CD4-positive, alpha-beta T cell (primary cell): Measurements from ENCODE around the gene YPEL2. TPM values are rescaled to one million over a fixed set of nuclear protein-coding genes. Genes with fewer than 3 reads are reported as not detected.
"Not testable (repeated sequence)": the region's sequence is repeated elsewhere in the genome, so short reads cannot be mapped to it uniquely, and the experiment has no call there.

Experiments
- ATAC-seq: fragments of 200-7000 bp; cut with Tn5 transposase; one replicate; pipeline ENCODE4 v1.10.0; 2022; ENCODE audit warnings: mild to moderate bottlenecking; ENCODE audit not compliant: poor library complexity
- CTCF ChIA-PET: fragments of 350-600 bp; sonication (Branson Sonifier 250); formaldehyde crosslinking; loops from one replicate; lab custom pipeline; 2021; ENCODE audit warnings: antibody characterized with exemption, inconsistent platforms; lab: Charles Lee
- POLR2A ChIA-PET: fragments of 350-600 bp; sonication (Branson Sonifier 250); formaldehyde crosslinking; loops from one replicate; lab custom pipeline; 2021; ENCODE audit warnings: antibody characterized with exemption, inconsistent platforms; lab: Charles Lee
- DNase-seq, 14 experiments: peaks; one replicate each; pipeline ENCODE4 v3.0.0-alpha.2; 2013 to 2020; ENCODE audit warnings: mixed read lengths in 2 of 14
- H3K27ac ChIP-seq, 2 donors: one replicate each; pipeline versions ENCODE4 v1.5.1 to v1.7.0; 2013; ENCODE audit warnings: low read length in 2 of 2, low read depth in 1 of 2, mild to moderate bottlenecking in 1 of 2
- H3K27me3 ChIP-seq, 2 experiments: 1 replicate in 1 of 2; 2 replicates in 1 of 2; pipeline versions ENCODE4 v1.6.1 to v1.7.0; 2013; ENCODE audit warnings: low read length in 2 of 2, control low read depth in 1 of 2, mild to moderate bottlenecking in 1 of 2, moderate library complexity in 1 of 2; ENCODE audit not compliant: insufficient read depth in 2 of 2, control insufficient read depth in 1 of 2
- H3K36me3 ChIP-seq: one replicate; pipeline ENCODE4 v1.6.1; 2013; ENCODE audit warnings: low read length, control low read depth; ENCODE audit not compliant: insufficient read depth
- H3K4me1 ChIP-seq: one replicate; pipeline ENCODE4 v1.6.1; 2013; ENCODE audit warnings: low read length, control low read depth; ENCODE audit not compliant: insufficient read depth
- H3K4me3 ChIP-seq: one replicate; pipeline ENCODE4 v1.5.1; 2013; ENCODE audit warnings: mild to moderate bottlenecking, low read length, moderate library complexity
- H3K9me3 ChIP-seq, 2 experiments: 1 replicate in 1 of 2; 2 replicates in 1 of 2; pipeline versions ENCODE4 v1.6.1 to v1.7.0; 2013; ENCODE audit warnings: low read length in 2 of 2, mild to moderate bottlenecking in 2 of 2, control low read depth in 1 of 2, moderate library complexity in 1 of 2; ENCODE audit not compliant: control insufficient read depth in 1 of 2, insufficient read depth in 1 of 2
- H3K27ac Mint-ChIP-seq: one replicate; pipeline ENCODE4 v1.8.0; 2020; ENCODE audit warnings: mixed read lengths
- H3K27me3 Mint-ChIP-seq: one replicate; pipeline ENCODE4 v1.8.0; 2021; ENCODE audit warnings: mixed read lengths
- H3K36me3 Mint-ChIP-seq: one replicate; pipeline ENCODE4 v1.8.0; 2021; ENCODE audit warnings: low read depth, mixed read lengths
- H3K4me1 Mint-ChIP-seq: one replicate; pipeline ENCODE4 v1.8.0; 2021; ENCODE audit warnings: low read depth, mixed read lengths
- H3K4me3 Mint-ChIP-seq: one replicate; pipeline ENCODE4 v1.8.0; 2020; ENCODE audit warnings: mild to moderate bottlenecking, mixed read lengths
- H3K9me3 Mint-ChIP-seq: one replicate; pipeline ENCODE4 v1.8.0; 2020; ENCODE audit warnings: mixed read lengths
- intact Hi-C, 2 experiments: fragments of 100-400 bp; cut with DNase I in 1 of 2; cut with micrococcal nuclease in 1 of 2; formaldehyde crosslinking; loops; one replicate each; pipeline versions ENCODE4 v1.15.1 to v1.9.0; 2023 to 2025; cut with DNase I, micrococcal nuclease
- total RNA-seq, 174 experiments: library from RNA in 2 of 174; stranded (reverse) in 2 of 174; gene quantifications; one replicate each; pipeline ENCODE4 v1.2.3 and lab custom pipeline; 2021 to 2026
- TF ChIP-seq, protein P1 (sequence below): fragments of 200-600 bp; IDR thresholded peaks from one replicate; pipeline ENCODE4 v1.8.0; 2022; ENCODE audit warnings: antibody characterized with exemption, mild to moderate bottlenecking

The YPEL2 gene
- total RNA-seq, 2 experiments from 2014 or later, result 69.1 to 71.6 TPM

DNA sequence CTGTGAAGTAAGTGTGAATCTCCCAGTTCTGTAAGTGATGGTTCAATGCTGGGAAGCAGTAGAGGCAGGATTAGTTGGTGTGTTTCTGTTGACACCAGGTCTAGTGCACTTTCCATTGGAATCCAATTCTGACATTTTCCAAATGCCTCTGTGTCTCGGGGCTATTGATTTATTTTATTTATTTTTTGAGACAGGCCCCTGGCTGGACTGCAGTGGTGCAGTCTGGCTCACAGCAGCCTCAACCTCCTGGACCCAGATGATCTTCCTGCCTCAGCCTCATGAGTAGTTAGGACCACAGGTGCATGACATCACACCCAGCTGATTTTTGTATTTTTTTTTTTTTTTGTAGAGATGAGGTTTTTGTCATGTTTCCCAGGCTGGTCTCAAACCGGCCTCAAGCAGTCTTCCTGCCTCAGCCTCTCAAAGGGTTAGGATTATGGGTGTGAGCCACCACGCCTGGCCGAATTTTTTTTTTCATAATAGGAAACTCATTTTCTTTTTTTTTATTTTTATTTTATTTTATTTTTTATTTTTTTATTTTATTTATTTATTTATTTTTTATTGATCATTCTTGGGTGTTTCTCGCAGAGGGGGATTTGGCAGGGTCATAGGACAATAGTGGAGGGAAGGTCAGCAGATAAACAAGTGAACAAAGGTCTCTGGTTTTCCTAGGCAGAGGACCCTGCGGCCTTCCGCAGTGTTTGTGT lies 61.7 kb downstream of the YPEL2 start:
- DNase-seq (no peak), ATAC-seq (no peak)
- H3K4me3 ChIP-seq, result no peak overlapping the region
- POLR2A ChIA-PET, result no interaction called here
- H3K27me3 ChIP-seq, result no peaks in the 10 kb centered on the region
- no peak overlapping the region for H3K27ac ChIP-seq
- H3K9me3 Mint-ChIP-seq, result no peaks in the 10 kb centered on the region
- H3K4me1 Mint-ChIP-seq, result peaks cover 6% of the 10 kb centered on the region
- H3K27ac Mint-ChIP-seq, result no peak overlapping the region
- peaks cover 69% of the 10 kb centered on the region for H3K36me3 Mint-ChIP-seq
- H3K27me3 Mint-ChIP-seq, result no peaks in the 10 kb centered on the region
- H3K4me1 ChIP-seq, result no peaks in the 10 kb centered on the region
- H3K4me3 Mint-ChIP-seq, result no peak overlapping the region
- H3K9me3 ChIP-seq, result no peaks in the 10 kb centered on the region
- CTCF ChIA-PET, result no interaction called here
- intact Hi-C loops, result no loop called here
- peaks cover 64% of the 10 kb centered on the region for H3K36me3 ChIP-seq
- TF ChIP-seq, protein P1, sequence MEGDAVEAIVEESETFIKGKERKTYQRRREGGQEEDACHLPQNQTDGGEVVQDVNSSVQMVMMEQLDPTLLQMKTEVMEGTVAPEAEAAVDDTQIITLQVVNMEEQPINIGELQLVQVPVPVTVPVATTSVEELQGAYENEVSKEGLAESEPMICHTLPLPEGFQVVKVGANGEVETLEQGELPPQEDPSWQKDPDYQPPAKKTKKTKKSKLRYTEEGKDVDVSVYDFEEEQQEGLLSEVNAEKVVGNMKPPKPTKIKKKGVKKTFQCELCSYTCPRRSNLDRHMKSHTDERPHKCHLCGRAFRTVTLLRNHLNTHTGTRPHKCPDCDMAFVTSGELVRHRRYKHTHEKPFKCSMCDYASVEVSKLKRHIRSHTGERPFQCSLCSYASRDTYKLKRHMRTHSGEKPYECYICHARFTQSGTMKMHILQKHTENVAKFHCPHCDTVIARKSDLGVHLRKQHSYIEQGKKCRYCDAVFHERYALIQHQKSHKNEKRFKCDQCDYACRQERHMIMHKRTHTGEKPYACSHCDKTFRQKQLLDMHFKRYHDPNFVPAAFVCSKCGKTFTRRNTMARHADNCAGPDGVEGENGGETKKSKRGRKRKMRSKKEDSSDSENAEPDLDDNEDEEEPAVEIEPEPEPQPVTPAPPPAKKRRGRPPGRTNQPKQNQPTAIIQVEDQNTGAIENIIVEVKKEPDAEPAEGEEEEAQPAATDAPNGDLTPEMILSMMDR, result no peak

DNA sequence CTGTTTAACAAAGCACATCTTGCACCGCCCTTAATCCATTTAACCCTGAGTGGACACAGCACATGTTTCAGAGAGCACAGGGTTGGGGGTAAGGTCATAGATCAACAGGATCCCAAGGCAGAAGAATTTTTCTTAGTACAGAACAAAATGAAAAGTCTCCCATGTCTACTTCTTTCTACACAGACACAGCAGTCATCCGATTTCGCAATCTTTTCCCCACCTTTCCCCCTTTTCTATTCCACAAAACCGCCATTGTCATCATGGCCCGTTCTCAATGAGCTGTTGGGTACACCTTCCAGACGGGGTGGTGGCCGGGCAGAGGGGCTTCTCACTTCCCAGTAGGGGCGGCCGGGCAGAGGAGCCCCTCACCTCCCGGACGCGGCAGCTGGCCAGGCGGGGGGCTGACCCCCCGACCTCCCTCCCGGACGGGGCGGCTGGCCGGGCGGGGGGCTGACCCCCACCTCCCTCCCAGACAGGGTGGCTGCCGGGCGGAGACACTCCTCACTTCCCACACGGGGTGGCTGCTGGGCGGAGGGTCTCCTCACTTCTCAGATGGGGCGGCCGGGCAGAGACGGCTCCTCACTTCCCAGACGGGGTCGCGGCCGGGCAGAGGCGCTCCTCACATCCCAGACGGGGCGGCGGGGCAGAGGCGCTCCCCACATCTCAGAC lies 62.4 kb downstream of the YPEL2 start:
- H3K27me3 Mint-ChIP-seq, H3K27me3 ChIP-seq, H3K9me3 ChIP-seq, H3K4me3 ChIP-seq, H3K9me3 Mint-ChIP-seq, DNase-seq, H3K4me3 Mint-ChIP-seq, H3K27ac Mint-ChIP-seq, CTCF ChIA-PET, intact Hi-C loops, POLR2A ChIA-PET, H3K4me1 ChIP-seq, H3K4me1 Mint-ChIP-seq, H3K27ac ChIP-seq, ATAC-seq: not testable (repeated sequence)
- H3K36me3 Mint-ChIP-seq, result peaks cover 69% of the 10 kb centered on the region
- H3K36me3 ChIP-seq, result peaks cover 57% of the 10 kb centered on the region

DNA sequence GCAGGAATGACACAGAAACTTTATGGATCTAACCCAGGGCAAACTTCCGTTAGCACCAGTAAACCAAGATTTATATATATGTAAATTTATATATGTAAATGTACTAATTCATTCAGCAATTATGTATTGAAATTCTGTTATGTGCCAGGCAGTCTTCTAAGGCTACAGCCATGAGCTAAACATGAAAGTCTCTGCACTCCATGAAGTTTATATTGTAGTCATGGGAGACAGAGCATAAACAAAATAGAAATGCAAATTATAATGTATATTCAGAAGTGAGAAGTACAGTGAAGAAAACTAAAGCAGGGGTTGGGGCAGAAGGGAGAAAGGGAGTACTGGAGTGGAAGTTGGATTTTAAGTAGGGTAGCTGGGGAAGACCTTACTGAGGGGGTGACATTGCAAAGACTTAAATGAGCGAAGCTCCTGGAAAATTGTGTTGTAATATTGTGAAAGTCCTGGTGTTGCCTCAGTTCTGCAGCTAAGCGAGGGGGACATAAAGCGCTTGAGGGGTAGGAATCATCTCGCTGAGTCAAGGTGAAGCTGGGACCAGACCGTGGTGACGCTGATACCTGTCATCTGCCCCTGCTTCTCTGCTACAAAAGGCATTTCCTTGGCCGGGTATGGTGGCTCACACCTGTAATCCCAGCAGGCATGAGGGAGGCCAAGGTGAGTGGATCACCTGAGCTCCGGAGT lies 64.8 kb downstream of the YPEL2 start:
- ATAC-seq (no peak), DNase-seq (no peak)
- no peaks in the 10 kb centered on the region for H3K9me3 ChIP-seq
- ChIA-PET POLR2A (no interaction called here), CTCF (no interaction called here)
- TF ChIP-seq, protein P1, result no peak
- no peak overlapping the region for H3K27ac ChIP-seq
- peaks cover 48% of the 10 kb centered on the region for H3K36me3 ChIP-seq
- peaks cover 67% of the 10 kb centered on the region for H3K36me3 Mint-ChIP-seq
- no peaks in the 10 kb centered on the region for H3K4me1 ChIP-seq
- no peaks in the 10 kb centered on the region for H3K27me3 ChIP-seq
- intact Hi-C loops, result no loop called here
- no peaks in the 10 kb centered on the region for H3K27me3 Mint-ChIP-seq
- H3K9me3 Mint-ChIP-seq, result no peaks in the 10 kb centered on the region
- no peak overlapping the region for H3K4me3 Mint-ChIP-seq
- H3K4me3 ChIP-seq, result no peak overlapping the region
- H3K4me1 Mint-ChIP-seq, result peaks cover 5% of the 10 kb centered on the region
- H3K27ac Mint-ChIP-seq, result no peak overlapping the region
